Measurements from ENCODE around the gene DNHD1. TPM values are rescaled to one million over a fixed set of nuclear protein-coding genes. Genes with fewer than 3 reads are reported as not detected.

Gene DNHD1
- total and polyA plus RNA-seq, 8 donors: 1.9 to 11.2 (median 3.5) TPM

- TF ChIP-seq, protein P1, sequence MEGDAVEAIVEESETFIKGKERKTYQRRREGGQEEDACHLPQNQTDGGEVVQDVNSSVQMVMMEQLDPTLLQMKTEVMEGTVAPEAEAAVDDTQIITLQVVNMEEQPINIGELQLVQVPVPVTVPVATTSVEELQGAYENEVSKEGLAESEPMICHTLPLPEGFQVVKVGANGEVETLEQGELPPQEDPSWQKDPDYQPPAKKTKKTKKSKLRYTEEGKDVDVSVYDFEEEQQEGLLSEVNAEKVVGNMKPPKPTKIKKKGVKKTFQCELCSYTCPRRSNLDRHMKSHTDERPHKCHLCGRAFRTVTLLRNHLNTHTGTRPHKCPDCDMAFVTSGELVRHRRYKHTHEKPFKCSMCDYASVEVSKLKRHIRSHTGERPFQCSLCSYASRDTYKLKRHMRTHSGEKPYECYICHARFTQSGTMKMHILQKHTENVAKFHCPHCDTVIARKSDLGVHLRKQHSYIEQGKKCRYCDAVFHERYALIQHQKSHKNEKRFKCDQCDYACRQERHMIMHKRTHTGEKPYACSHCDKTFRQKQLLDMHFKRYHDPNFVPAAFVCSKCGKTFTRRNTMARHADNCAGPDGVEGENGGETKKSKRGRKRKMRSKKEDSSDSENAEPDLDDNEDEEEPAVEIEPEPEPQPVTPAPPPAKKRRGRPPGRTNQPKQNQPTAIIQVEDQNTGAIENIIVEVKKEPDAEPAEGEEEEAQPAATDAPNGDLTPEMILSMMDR (IDR thresholded peaks at IDR 0.05): no peak
Measured at GRCh38 chr11:6473451-6474412, 23.3 kb upstream of the DNHD1 start, which contains the start of gene TRIM3. TRIM3 (minus strand) TSS chr11:6473941; CDS start chr11:6465695, 8,246 bp downstream.

DNA sequence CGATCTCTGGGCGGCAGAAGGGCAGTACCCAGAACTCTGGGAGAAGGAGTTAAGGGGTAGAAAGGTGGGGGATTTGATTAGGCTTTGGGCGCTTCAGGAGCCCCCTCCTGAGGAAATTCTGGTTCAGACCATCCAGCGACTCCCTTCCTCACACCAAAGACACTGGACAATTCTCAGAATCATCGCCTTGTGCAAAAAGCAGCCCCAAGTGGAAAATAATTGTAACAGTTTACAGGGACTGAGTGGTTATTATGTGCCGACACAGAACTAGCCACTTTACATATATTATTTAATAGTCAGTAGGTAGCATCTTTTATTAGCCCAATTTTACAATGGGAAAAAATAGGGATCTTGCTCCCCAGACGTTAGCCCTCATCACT lies 22.7 kb upstream of the DNHD1 start:
- no peaks in the 10 kb centered on the region for H3K9me3 ChIP-seq
- TF ChIP-seq, protein P1 (IDR thresholded peaks at IDR 0.05): no peak
- peaks cover 5 to 27% (median 13%) of the 10 kb centered on the region in 3 donors for H3K4me1 ChIP-seq
- WGBS, 2 donors: 29% methylated on average over 7 of the region's 7 CpGs
- H3K27ac ChIP-seq: peak overlapping the region; percentile 91 to 95 (median 94)
- intact Hi-C loops (cut with DNase I): no loop called here
- no peak for DNase-seq
- peak in 1 of 4 donors; percentile 0 for ATAC-seq
- no peaks in the 10 kb centered on the region for H3K27me3 ChIP-seq
- peaks cover 0 to 14% (median 14%) of the 10 kb centered on the region in 3 donors for H3K36me3 ChIP-seq
- no peak for FAIRE-seq
- peak overlapping the region; percentile 32 to 80 (median 68) for H3K4me3 ChIP-seq

More at GRCh38 chr11:6473451-6474412, 23.3 kb upstream of the DNHD1 start, which contains the start of gene TRIM3:
- Histone ChIP-seq H3K27me3 (no peaks in the 10 kb centered on the region), H3K4me3 (peak within 1 kb of the TSS; percentile 63 to 80 (median 68)), H3K27ac (peak within 1 kb of the TSS; percentile 91 to 95 (median 94)), H3K36me3 (peaks cover 0 to 14% (median 11%) of the 10 kb centered on the region in 3 donors), H3K4me1 (peaks cover 3 to 33% (median 12%) of the 10 kb centered on the region in 3 donors), H3K9me3 (no peaks in the 10 kb centered on the region)
- peak; percentile 93 to 98 (median 96) for DNase-seq
- intact Hi-C loops (cut with DNase I): no loop called here
- ATAC-seq: peak; percentile 79 to 86 (median 82)
- FAIRE-seq: no peak
- 1% methylated on average over 56 to 87 of the region's 87 CpGs for WGBS, 2 donors

GRCh38 chr11:6474806-6475500 lies 22.1 kb upstream of the DNHD1 start:
- no peaks in the 10 kb centered on the region for H3K9me3 ChIP-seq
- no peak for FAIRE-seq
- WGBS, 2 donors: 65 to 68% methylated on average over 3 of the region's 3 CpGs
- peaks cover 0 to 14% (median 14%) of the 10 kb centered on the region in 3 donors for H3K36me3 ChIP-seq
- no peaks in the 10 kb centered on the region for H3K27me3 ChIP-seq
- no peak for ATAC-seq
- no peak overlapping the region for H3K4me3 ChIP-seq
- TF ChIP-seq, protein P1 (IDR thresholded peaks at IDR 0.05): no peak
- peaks cover 10 to 32% (median 18%) of the 10 kb centered on the region in 3 donors for H3K4me1 ChIP-seq
- no peak for DNase-seq
- intact Hi-C loops (cut with DNase I): no loop called here
- peak overlapping the region in 3 of 4 donors; percentile 91 to 94 (median 94) for H3K27ac ChIP-seq

- FAIRE-seq (no peak), ATAC-seq (peak; percentile 59 to 65 (median 64)), DNase-seq (peak in 4 of 6 donors; percentile 68 to 82 (median 73))
- H3K4me3 ChIP-seq: no peak overlapping the region
- H3K9me3 ChIP-seq: no peaks in the 10 kb centered on the region
- TF ChIP-seq, protein P1 (IDR thresholded peaks at IDR 0.05): no peak
- WGBS, 2 donors: 25 to 35% methylated on average over 5 of the region's 5 CpGs
- H3K27me3 ChIP-seq: no peaks in the 10 kb centered on the region
- H3K4me1 ChIP-seq: peaks cover 13 to 36% (median 19%) of the 10 kb centered on the region in 3 donors
- H3K36me3 ChIP-seq: peaks cover 0 to 14% (median 14%) of the 10 kb centered on the region in 3 donors
- intact Hi-C loops (cut with DNase I): no loop called here
- peak overlapping the region; percentile 35 to 94 (median 81) for H3K27ac ChIP-seq
Measured at GRCh38 chr11:6475936-6476335, 21.1 kb upstream of the DNHD1 start.
